Caco-2 (cell line): ENCODE measurements around the gene SIAE. TPM values are rescaled to one million over a fixed set of nuclear protein-coding genes. Genes with fewer than 3 reads are reported as not detected.

Source experiments
- BruUV-seq: library from RNA; stranded (reverse); fragments of 400-500 nt; replicated peaks from 2 replicates; lab custom pipeline; 2021; lab: Mats Ljungman, UMichigan
- CTCF ChIA-PET: fragments of 300-600 bp; sonication (Branson Sonifier 250); formaldehyde crosslinking; loops from one replicate; lab custom pipeline; 2022; ENCODE audit warnings: antibody characterized with exemption; lab: Charles Lee
- POLR2A ChIA-PET: fragments of 300-600 bp; sonication (Branson Sonifier 250); formaldehyde crosslinking; loops from one replicate; lab custom pipeline; 2022; ENCODE audit warnings: antibody characterized with exemption; lab: Charles Lee
- DNase-seq, 2 experiments: peaks; one replicate each; pipeline versions ENCODE4 v3.0.0 to v3.0.0-alpha.2; 2020 to 2022
- H3K27me3 ChIP-seq: replicated peaks from 2 replicates; pipeline ENCODE4 v1.6.0; 2011; ENCODE audit warnings: low read length; ENCODE audit not compliant: control insufficient read depth, insufficient read depth
- H3K36me3 ChIP-seq: 2 replicates; pipeline ENCODE4 v1.5.1; 2011; ENCODE audit warnings: low read length; ENCODE audit not compliant: control insufficient read depth, insufficient read depth
- H3K4me1 ChIP-seq: fragments of 250-450 bp; sonication (Bioruptor Pico); 2 replicates; pipeline ENCODE4 v1.5.1; 2020; ENCODE audit warnings: mild to moderate bottlenecking
- H3K4me3 ChIP-seq: 2 replicates; pipeline ENCODE4 v1.5.1; 2011; ENCODE audit warnings: low read depth, mild to moderate bottlenecking, control low read depth, low read length
- H3K9me3 ChIP-seq: fragments of 250-450 bp; sonication (Bioruptor Pico); 2 replicates; pipeline ENCODE4 v1.5.1; 2020; ENCODE audit warnings: mild to moderate bottlenecking, moderate library complexity
- H3K27ac Mint-ChIP-seq: one replicate; pipeline ENCODE4 v1.8.0; 2022; ENCODE audit warnings: mixed read lengths; ENCODE audit not compliant: unreplicated experiment
- H3K27me3 Mint-ChIP-seq: one replicate; pipeline ENCODE4 v1.8.0; 2022; ENCODE audit warnings: mixed read lengths; ENCODE audit not compliant: insufficient read depth, unreplicated experiment
- H3K36me3 Mint-ChIP-seq: one replicate; pipeline ENCODE4 v1.8.0; 2022; ENCODE audit warnings: mild to moderate bottlenecking, mixed read lengths; ENCODE audit not compliant: insufficient read depth, unreplicated experiment
- H3K4me1 Mint-ChIP-seq: one replicate; pipeline ENCODE4 v1.8.0; 2022; ENCODE audit warnings: low read depth, mixed read lengths; ENCODE audit not compliant: unreplicated experiment
- H3K4me3 Mint-ChIP-seq: one replicate; pipeline ENCODE4 v1.8.0; 2022; ENCODE audit warnings: mild to moderate bottlenecking, moderate library complexity, mixed read lengths; ENCODE audit not compliant: unreplicated experiment
- H3K9me3 Mint-ChIP-seq: one replicate; pipeline ENCODE4 v1.8.0; 2022; ENCODE audit warnings: mixed read lengths; ENCODE audit not compliant: unreplicated experiment
- intact Hi-C: fragments of 100-400 bp; cut with micrococcal nuclease; formaldehyde crosslinking; loops from one replicate; pipeline ENCODE4 v1.10.0; 2022; ENCODE audit not compliant: unreplicated experiment
- total RNA-seq: library from RNA; stranded (reverse); gene quantifications from 2 replicates; pipeline ENCODE4 v1.2.3, GENCODE V29; 2022
- TF ChIP-seq, protein P1 (sequence below), 2 experiments: fragments of 200-600 bp in 1 of 2; IDR thresholded peaks; 1 replicate in 1 of 2; 2 replicates in 1 of 2; pipeline versions ENCODE4 v1.5.1 to v1.8.0; 2011 to 2022; ENCODE audit warnings: antibody characterized with exemption in 1 of 2, control low read depth in 1 of 2, inconsistent platforms in 1 of 2, low read depth in 1 of 2, low read length in 1 of 2, mild to moderate bottlenecking in 1 of 2, moderate library complexity in 1 of 2; ENCODE audit not compliant: insufficient read depth in 1 of 2, severe bottlenecking in 1 of 2, unreplicated experiment in 1 of 2

Gene SIAE
- total RNA-seq, 1 experiment from 2014 or later, result 33.7 TPM

DNA sequence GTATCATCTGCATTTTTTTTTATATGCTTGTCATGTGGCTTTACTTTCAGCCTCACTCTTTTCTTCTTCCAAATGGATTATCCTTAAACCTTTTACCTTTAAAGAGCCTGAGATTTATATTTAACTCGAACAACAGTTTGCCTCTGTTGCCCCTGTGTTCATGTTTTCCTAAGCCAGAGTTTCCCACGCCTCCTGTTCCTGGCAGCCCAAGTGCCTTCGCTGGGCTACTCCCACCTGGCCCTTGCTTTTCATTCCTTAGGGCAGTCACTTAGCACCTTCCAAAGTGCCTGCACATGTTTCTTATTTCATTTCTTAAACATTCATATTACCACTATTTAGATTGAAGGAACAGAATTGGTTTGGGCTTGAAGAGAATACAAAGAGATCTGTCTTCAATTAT is 37.6 kb downstream of the SIAE start:
- Mint-ChIP-seq H3K9me3 (no peaks in the 10 kb centered on the region), H3K4me3 (no peak overlapping the region), H3K4me1 (no peaks in the 10 kb centered on the region), H3K36me3 (peaks cover 45% of the 10 kb centered on the region), H3K27me3 (no peaks in the 10 kb centered on the region), H3K27ac (no peak overlapping the region)
- Histone ChIP-seq H3K4me1 (no peaks in the 10 kb centered on the region), H3K9me3 (no peaks in the 10 kb centered on the region), H3K36me3 (peaks cover 2% of the 10 kb centered on the region; the same call in 1 of the 2 replicates), H3K27me3 (no peaks in the 10 kb centered on the region), H3K4me3 (no peak overlapping the region)
- ChIA-PET CTCF (no interaction called here), POLR2A (no interaction called here)
- intact Hi-C loops, result no loop called here
- DNase-seq, result no peak
- TF ChIP-seq, protein P1, sequence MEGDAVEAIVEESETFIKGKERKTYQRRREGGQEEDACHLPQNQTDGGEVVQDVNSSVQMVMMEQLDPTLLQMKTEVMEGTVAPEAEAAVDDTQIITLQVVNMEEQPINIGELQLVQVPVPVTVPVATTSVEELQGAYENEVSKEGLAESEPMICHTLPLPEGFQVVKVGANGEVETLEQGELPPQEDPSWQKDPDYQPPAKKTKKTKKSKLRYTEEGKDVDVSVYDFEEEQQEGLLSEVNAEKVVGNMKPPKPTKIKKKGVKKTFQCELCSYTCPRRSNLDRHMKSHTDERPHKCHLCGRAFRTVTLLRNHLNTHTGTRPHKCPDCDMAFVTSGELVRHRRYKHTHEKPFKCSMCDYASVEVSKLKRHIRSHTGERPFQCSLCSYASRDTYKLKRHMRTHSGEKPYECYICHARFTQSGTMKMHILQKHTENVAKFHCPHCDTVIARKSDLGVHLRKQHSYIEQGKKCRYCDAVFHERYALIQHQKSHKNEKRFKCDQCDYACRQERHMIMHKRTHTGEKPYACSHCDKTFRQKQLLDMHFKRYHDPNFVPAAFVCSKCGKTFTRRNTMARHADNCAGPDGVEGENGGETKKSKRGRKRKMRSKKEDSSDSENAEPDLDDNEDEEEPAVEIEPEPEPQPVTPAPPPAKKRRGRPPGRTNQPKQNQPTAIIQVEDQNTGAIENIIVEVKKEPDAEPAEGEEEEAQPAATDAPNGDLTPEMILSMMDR (IDR thresholded peaks at IDR 0.05; ENCODE audit: insufficient read depth in 1 of 2, low read depth in 1 of 2, low read length in 1 of 2, severe bottlenecking in 1 of 2, unreplicated experiment in 1 of 2), result no peak
- TSS peak; percentile 93 for BruUV-seq

DNA sequence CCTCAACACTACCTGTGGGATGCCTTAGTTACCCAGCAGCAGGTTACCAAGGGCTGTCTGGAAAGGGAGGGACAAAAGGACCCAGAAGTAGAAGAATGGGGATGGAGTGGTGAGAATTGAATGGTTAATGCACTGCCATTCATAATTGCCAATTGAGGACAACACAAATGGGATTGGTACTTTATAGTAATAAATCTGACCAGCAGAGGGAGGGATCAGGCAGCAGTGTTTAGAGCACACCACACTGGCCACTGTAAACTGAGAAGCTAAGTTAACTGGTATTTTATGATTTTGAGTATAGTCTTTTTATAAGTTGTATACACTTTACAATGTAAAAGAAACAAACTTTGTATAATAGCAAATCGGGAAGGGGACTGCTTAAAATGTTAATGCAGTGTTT is 40.2 kb downstream of the SIAE start:
- no peak overlapping the region for H3K27ac Mint-ChIP-seq
- no peaks in the 10 kb centered on the region for H3K4me1 ChIP-seq
- H3K4me3 Mint-ChIP-seq, result no peak overlapping the region
- no peaks in the 10 kb centered on the region for H3K27me3 Mint-ChIP-seq
- no peak for DNase-seq
- H3K36me3 Mint-ChIP-seq, result peaks cover 65% of the 10 kb centered on the region
- no peaks in the 10 kb centered on the region for H3K27me3 ChIP-seq
- TF ChIP-seq, protein P1 (IDR thresholded peaks at IDR 0.05; ENCODE audit: insufficient read depth in 1 of 2, low read depth in 1 of 2, low read length in 1 of 2, severe bottlenecking in 1 of 2, unreplicated experiment in 1 of 2), result peak; percentile 51 to 68
- POLR2A ChIA-PET, result no interaction called here
- no TSS peak for BruUV-seq
- no peak overlapping the region for H3K4me3 ChIP-seq
- intact Hi-C loops, result no loop called here
- H3K4me1 Mint-ChIP-seq, result no peaks in the 10 kb centered on the region
- H3K36me3 ChIP-seq, result peaks cover 2% of the 10 kb centered on the region; the same call in 1 of the 2 replicates
- no peaks in the 10 kb centered on the region for H3K9me3 ChIP-seq
- CTCF ChIA-PET, result interaction anchor here (0.8 to 2.6 kb wide), 4 partner anchors 10 to 112 kb away, joined by 3 to 7 read pairs (median 3); partner anchors contain the start of gene TBRG1
- H3K9me3 Mint-ChIP-seq, result no peaks in the 10 kb centered on the region

DNA sequence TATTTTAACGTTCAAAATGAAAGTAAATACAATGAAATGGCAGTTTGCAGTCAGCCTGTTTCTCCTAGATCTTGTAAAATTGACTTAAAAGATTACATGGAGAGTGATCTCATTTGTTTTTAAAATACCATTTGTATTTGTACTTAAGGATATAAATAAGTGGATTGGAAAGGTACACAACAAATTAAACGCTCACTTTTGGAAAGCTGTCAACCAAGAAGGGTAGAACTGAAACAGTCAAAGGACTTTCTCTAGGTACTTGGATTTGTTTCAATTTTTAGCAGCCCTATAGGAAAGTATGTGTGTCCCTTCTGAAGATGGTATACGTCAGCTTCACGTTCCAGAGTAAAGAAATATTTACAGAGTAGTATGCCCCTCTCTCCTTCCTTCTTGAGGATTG is 43.6 kb downstream of the SIAE start:
- intact Hi-C loops, result no loop called here
- POLR2A ChIA-PET, result interaction anchor here (1.3 kb wide), 1 partner anchor 44 kb away, joined by 4 read pairs; the partner anchor contains the start of genes SIAE and SPA17
- H3K4me1 ChIP-seq, result no peaks in the 10 kb centered on the region
- peaks cover 81% of the 10 kb centered on the region for H3K36me3 Mint-ChIP-seq
- H3K36me3 ChIP-seq, result peaks cover 8% of the 10 kb centered on the region
- no peaks in the 10 kb centered on the region for H3K27me3 Mint-ChIP-seq
- H3K9me3 Mint-ChIP-seq, result no peaks in the 10 kb centered on the region
- H3K4me1 Mint-ChIP-seq, result no peaks in the 10 kb centered on the region
- H3K4me3 Mint-ChIP-seq, result no peak overlapping the region
- no peak overlapping the region for H3K27ac Mint-ChIP-seq
- H3K27me3 ChIP-seq, result no peaks in the 10 kb centered on the region
- BruUV-seq, result no TSS peak
- CTCF ChIA-PET, result no interaction called here
- DNase-seq, result no peak
- no peaks in the 10 kb centered on the region for H3K9me3 ChIP-seq
- no peak overlapping the region for H3K4me3 ChIP-seq
- TF ChIP-seq, protein P1 (IDR thresholded peaks at IDR 0.05; ENCODE audit: insufficient read depth in 1 of 2, low read depth in 1 of 2, low read length in 1 of 2, severe bottlenecking in 1 of 2, unreplicated experiment in 1 of 2), result no peak
